HG03139 (cell line): ENCODE measurements around the gene KCTD2.
A peak's percentile ranks its signal among the peaks of the same experiment; 100 is the strongest.
"Not testable (repeated sequence)": the region's sequence is repeated elsewhere in the genome, so short reads cannot be mapped to it uniquely, and the experiment has no call there.

Experiments used
- ATAC-seq: cut with Tn5 transposase; IDR thresholded peaks from one replicate; pipeline ENCODE4 v1.9.1; 2021; ENCODE audit not compliant: unreplicated experiment

The KCTD2 gene

GRCh38 chr17:75019710-75020109 is 27.3 kb upstream of the KCTD2 start:
- ATAC-seq = no peak

GRCh38 chr17:75020331-75021110 is 26.5 kb upstream of the KCTD2 start:
- ATAC-seq = no peak

- ATAC-seq = no peak
Observed at GRCh38 chr17:75024686-75025397, 22.2 kb upstream of the KCTD2 start.

- not testable (repeated sequence) for ATAC-seq
Observed at GRCh38 chr17:75025398-75025734, 21.7 kb upstream of the KCTD2 start.

GRCh38 chr17:75026650-75027049 is 20.4 kb upstream of the KCTD2 start:
- ATAC-seq = not testable (repeated sequence)

GRCh38 chr17:75030161-75030560 is 16.9 kb upstream of the KCTD2 start:
- no peak for ATAC-seq

- ATAC-seq = no peak
Observed at GRCh38 chr17:75031972-75032719, 14.9 kb upstream of the KCTD2 start.

- no peak for ATAC-seq
Observed at GRCh38 chr17:75032720-75033280, 14.2 kb upstream of the KCTD2 start.

GRCh38 chr17:75033346-75034235 is 13.4 kb upstream of the KCTD2 start:
- peak; percentile 33 for ATAC-seq

GRCh38 chr17:75034236-75034908 is 12.7 kb upstream of the KCTD2 start:
- ATAC-seq = peak; percentile 57

GRCh38 chr17:75036643-75037268 is 10.3 kb upstream of the KCTD2 start:
- ATAC-seq = no peak

GRCh38 chr17:75039238-75039637 is 7.8 kb upstream of the KCTD2 start:
- no peak for ATAC-seq

GRCh38 chr17:75041656-75042280 is 5.3 kb upstream of the KCTD2 start:
- no peak for ATAC-seq

GRCh38 chr17:75043789-75044188 is 3.2 kb upstream of the KCTD2 start:
- ATAC-seq = not testable (repeated sequence)

GRCh38 chr17:75044716-75045115 is 2.3 kb upstream of the KCTD2 start:
- no peak for ATAC-seq

GRCh38 chr17:75045946-75046406 is 1.0 kb upstream of the KCTD2 start:
- ATAC-seq = not testable (repeated sequence)

GRCh38 chr17:75047398-75048098 is 523 bp downstream of the KCTD2 start:
- ATAC-seq = peak; percentile 6

GRCh38 chr17:75048249-75048878 is 1.3 kb downstream of the KCTD2 start:
- ATAC-seq = no peak
